H1 (cell line): ENCODE data around the gene STK33.

ENCODE experiments used
- CEBPB ChIP-seq: IDR thresholded peaks from 2 replicates; pipeline ENCODE4 v1.6.1; 2012; ENCODE audit warnings: low read depth, low read length
- EP300 ChIP-seq, 2 experiments: IDR thresholded peaks; 1 replicate in 1 of 2; 2 replicates in 1 of 2; pipeline ENCODE4 v1.6.1; 2011 to 2012; ENCODE audit warnings: low read depth in 2 of 2, low read length in 2 of 2, mild to moderate bottlenecking in 2 of 2, borderline replicate concordance in 1 of 2, inconsistent platforms in 1 of 2, moderate library complexity in 1 of 2
- EZH2 ChIP-seq: fragments of 200-600 bp; sonication (generic); IDR thresholded peaks from 2 replicates; pipeline ENCODE4 v1.7.1; 2012; ENCODE audit warnings: low read depth, mild to moderate bottlenecking, moderate library complexity, low read length, inconsistent platforms; ENCODE audit not compliant: severe bottlenecking
- GABPA ChIP-seq: IDR thresholded peaks from 2 replicates; pipeline ENCODE4 v1.6.1; 2011; ENCODE audit warnings: mild to moderate bottlenecking, low read length, moderate library complexity, borderline replicate concordance; ENCODE audit not compliant: insufficient read depth
- HDAC6 ChIP-seq: IDR thresholded peaks from one replicate; pipeline ENCODE4 v1.7.1; 2012; ENCODE audit warnings: low read depth, mild to moderate bottlenecking, inconsistent platforms, low read length, moderate library complexity
- JUN ChIP-seq: IDR thresholded peaks from 2 replicates; pipeline ENCODE4 v1.6.1; 2011; ENCODE audit warnings: low read depth, mild to moderate bottlenecking, improper control_type of control experiment, low read length
- RAD21 ChIP-seq, 2 experiments: IDR thresholded peaks in 1 of 2; conservative IDR thresholded peaks in 1 of 2; 2 replicates each; pipeline ENCODE4 v1.6.1; 2011; ENCODE audit warnings: low read depth in 2 of 2, low read length in 2 of 2, improper control_type of control experiment in 1 of 2, inconsistent platforms in 1 of 2, mild to moderate bottlenecking in 1 of 2, moderate library complexity in 1 of 2
- TAF1 ChIP-seq: IDR thresholded peaks from 2 replicates; pipeline ENCODE4 v1.6.1; 2011; ENCODE audit warnings: mild to moderate bottlenecking, low read depth, low read length
- YY1 ChIP-seq: IDR thresholded peaks from 2 replicates; pipeline ENCODE4 v1.6.1; 2011; ENCODE audit warnings: low read depth, mild to moderate bottlenecking, low read length
- TF ChIP-seq, protein P1 (sequence below): IDR thresholded peaks from 2 replicates; pipeline ENCODE4 v1.6.1; 2011; ENCODE audit warnings: low read depth, mild to moderate bottlenecking, low read length; ENCODE audit not compliant: insufficient read depth
- TF ChIP-seq, protein P2 (sequence below), 3 experiments: IDR thresholded peaks; 1 replicate in 2 of 3; 2 replicates in 1 of 3; pipeline versions ENCODE4 v1.5.1 to v1.6.1; 2011; ENCODE audit warnings: low read length in 3 of 3, mild to moderate bottlenecking in 3 of 3, inconsistent platforms in 2 of 3, low read depth in 1 of 3, moderate library complexity in 1 of 3; ENCODE audit not compliant: insufficient read depth in 1 of 3; ENCODE audit errors: control extremely low read depth in 1 of 3
- TF ChIP-seq, protein P3 (sequence below): IDR thresholded peaks from 2 replicates; pipeline ENCODE4 v1.6.1; 2011; ENCODE audit warnings: low read length, improper control_type of control experiment
- TF ChIP-seq, protein P4 (sequence below): IDR thresholded peaks from 2 replicates; pipeline ENCODE4 v1.6.1; 2012; ENCODE audit warnings: low read length, inconsistent platforms
- TF ChIP-seq, protein P5 (sequence below): IDR thresholded peaks from 2 replicates; pipeline ENCODE4 v1.6.1; 2012; ENCODE audit warnings: inconsistent platforms

DNA sequence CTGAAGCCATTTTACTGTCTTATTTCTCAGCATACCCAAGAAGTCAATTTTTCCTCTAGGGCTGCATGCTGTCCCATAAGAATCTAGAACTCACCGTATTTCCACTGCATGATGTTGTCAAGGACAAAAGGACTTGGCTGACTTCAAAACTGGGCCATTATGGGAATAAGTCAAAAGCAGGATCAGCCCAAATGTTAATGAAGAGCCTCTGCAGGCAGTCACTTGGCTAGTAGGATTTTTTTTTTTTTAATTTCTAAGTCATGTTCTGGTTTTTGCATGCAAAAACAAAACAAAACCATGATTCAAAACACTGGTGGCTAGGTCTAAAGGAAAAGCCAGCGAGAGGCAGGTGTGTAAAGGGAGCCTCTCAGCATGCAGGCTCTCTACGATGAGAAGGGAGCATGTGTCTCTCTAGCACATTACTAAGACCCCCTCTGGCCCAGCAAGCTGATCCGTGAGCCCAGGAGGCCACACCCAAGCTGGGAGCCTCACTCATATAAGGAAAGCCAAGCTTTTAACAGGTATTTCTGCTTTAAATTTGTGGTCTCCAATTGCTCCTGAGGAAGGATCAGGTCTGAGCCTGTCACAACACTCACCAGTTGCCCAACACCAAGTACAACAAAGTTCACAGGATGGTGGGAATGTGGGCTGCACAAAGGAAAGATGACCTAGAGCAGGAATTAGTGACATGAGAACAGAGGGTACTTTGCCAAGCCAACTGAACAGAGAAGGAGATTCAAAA lies 21.4 kb upstream of the STK33 start:
- TF ChIP-seq EZH2 (no peak), CEBPB (no peak), TAF1 (no peak), EP300 (IDR thresholded peaks at IDR 0.05; ENCODE audit: borderline replicate concordance in 1 of 2, low read depth in 2 of 2, low read length in 2 of 2) (no peak), RAD21 (IDR thresholded peaks at IDR 0.05 in 1 of 2, conservative IDR thresholded peaks at IDR 0.05 in 1 of 2; ENCODE audit: low read depth in 2 of 2, low read length in 2 of 2) (no peak), GABPA (no peak), JUN (no peak), YY1 (no peak), HDAC6 (no peak)
- TF ChIP-seq, protein P1, sequence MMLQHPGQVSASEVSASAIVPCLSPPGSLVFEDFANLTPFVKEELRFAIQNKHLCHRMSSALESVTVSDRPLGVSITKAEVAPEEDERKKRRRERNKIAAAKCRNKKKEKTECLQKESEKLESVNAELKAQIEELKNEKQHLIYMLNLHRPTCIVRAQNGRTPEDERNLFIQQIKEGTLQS, result no peak
- TF ChIP-seq, protein P2, sequence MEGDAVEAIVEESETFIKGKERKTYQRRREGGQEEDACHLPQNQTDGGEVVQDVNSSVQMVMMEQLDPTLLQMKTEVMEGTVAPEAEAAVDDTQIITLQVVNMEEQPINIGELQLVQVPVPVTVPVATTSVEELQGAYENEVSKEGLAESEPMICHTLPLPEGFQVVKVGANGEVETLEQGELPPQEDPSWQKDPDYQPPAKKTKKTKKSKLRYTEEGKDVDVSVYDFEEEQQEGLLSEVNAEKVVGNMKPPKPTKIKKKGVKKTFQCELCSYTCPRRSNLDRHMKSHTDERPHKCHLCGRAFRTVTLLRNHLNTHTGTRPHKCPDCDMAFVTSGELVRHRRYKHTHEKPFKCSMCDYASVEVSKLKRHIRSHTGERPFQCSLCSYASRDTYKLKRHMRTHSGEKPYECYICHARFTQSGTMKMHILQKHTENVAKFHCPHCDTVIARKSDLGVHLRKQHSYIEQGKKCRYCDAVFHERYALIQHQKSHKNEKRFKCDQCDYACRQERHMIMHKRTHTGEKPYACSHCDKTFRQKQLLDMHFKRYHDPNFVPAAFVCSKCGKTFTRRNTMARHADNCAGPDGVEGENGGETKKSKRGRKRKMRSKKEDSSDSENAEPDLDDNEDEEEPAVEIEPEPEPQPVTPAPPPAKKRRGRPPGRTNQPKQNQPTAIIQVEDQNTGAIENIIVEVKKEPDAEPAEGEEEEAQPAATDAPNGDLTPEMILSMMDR (IDR thresholded peaks at IDR 0.05; ENCODE audit: control extremely low read depth in 1 of 3, insufficient read depth in 1 of 3, low read depth in 1 of 3, low read length in 3 of 3), result no peak
- TF ChIP-seq, protein P3, sequence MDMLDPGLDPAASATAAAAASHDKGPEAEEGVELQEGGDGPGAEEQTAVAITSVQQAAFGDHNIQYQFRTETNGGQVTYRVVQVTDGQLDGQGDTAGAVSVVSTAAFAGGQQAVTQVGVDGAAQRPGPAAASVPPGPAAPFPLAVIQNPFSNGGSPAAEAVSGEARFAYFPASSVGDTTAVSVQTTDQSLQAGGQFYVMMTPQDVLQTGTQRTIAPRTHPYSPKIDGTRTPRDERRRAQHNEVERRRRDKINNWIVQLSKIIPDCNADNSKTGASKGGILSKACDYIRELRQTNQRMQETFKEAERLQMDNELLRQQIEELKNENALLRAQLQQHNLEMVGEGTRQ, result no peak
- TF ChIP-seq, protein P4, sequence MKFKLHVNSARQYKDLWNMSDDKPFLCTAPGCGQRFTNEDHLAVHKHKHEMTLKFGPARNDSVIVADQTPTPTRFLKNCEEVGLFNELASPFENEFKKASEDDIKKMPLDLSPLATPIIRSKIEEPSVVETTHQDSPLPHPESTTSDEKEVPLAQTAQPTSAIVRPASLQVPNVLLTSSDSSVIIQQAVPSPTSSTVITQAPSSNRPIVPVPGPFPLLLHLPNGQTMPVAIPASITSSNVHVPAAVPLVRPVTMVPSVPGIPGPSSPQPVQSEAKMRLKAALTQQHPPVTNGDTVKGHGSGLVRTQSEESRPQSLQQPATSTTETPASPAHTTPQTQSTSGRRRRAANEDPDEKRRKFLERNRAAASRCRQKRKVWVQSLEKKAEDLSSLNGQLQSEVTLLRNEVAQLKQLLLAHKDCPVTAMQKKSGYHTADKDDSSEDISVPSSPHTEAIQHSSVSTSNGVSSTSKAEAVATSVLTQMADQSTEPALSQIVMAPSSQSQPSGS, result no peak
- TF ChIP-seq, protein P5, sequence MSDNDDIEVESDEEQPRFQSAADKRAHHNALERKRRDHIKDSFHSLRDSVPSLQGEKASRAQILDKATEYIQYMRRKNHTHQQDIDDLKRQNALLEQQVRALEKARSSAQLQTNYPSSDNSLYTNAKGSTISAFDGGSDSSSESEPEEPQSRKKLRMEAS, result no peak
